HG02840 (cell line): ENCODE results near the gene ATP11A.

ENCODE experiments used
- ATAC-seq: cut with Tn5 transposase; IDR thresholded peaks from one replicate; pipeline ENCODE4 v1.9.1; 2021; ENCODE audit warnings: mild to moderate bottlenecking, moderate library complexity, moderate number of reproducible peaks; ENCODE audit not compliant: unreplicated experiment, low FRiP score

The ATP11A gene

DNA sequence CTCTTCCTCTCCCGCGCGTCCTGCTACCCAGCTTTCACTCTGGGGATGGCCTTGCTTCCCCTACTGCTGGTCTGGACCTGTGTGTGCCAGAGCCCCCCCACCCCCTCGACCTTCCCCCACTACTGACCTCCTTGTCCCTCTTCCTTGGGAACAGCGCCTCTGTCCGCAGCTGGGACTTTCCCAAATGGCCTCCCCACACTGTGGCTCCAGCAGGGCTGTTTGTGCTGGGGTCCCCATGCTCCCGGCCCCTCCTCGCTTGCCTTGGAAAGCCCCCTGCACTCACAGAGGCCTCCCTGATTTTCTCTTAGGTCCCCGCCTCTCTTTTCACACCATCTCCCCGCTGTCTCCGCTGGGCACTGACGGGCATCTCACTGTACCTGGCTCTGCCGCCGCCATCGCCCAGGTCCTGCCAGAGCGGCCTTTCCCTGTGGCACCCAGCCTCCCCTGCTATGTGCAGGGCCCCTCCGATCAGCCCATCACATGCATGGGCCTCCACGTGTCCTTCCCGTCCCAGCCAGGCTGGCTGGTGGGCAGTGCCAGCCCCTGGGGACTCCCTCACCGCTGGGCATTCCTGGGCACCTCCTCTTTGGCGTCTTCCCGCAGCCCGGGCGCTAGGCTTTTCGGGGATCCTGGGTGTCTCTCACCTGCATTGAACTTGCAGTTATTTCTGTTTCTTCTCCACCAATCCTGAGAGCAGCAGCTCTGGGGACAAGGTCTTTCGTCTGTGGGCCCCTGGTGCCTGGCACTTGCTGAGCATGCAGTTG is 118.7 kb downstream of the ATP11A start:
- no peak for ATAC-seq

DNA sequence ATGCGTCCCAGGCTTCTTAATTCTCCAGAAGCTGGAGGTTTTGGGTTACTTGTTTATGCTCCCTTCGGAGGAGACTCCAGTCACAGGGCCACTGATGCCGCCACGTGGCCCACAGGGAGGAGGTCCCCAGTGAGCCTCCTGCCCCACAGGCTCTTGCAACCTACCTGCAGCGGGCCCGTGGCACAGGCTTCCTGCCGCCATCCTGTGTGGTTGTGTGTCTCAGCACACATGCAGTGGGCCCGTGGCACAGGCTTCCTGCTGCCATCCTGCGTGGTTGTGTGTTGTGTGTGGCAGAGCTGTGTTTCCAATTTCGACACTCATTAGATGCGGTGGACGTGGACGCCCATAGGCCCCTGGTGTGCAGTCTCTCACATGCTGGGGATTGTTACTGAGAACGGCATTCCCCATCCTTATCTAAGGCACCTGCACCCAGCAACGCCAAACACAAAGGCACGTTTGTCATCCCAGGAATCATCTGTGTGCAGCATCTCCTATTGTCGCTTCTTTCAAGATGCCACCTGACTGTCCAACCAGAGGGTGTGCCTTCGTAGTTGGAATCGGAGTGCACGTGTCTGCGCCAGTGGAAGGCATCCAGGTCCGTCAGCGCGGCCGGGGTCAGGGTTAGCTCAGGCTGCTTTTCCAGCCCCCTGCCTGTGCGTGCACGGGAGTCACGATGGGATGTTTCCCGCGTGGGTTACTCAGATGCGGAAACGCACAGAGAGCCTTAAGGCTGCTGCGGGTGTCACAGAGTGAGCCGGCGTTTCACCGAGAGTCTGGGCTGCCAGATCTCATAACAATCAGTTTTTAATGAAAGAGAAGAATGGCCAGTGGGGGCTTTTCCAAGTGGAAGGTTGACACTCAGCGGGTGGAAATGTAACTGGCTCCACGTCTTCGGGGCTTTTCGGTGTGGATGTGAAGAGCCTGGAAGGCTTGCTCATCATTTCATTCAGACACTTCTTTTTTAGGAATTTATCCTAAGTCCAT is 119.8 kb downstream of the ATP11A start:
- no peak for ATAC-seq

- ATAC-seq, result no peak
Measured at GRCh38 chr13:112810608-112811007, 120.8 kb downstream of the ATP11A start.

DNA sequence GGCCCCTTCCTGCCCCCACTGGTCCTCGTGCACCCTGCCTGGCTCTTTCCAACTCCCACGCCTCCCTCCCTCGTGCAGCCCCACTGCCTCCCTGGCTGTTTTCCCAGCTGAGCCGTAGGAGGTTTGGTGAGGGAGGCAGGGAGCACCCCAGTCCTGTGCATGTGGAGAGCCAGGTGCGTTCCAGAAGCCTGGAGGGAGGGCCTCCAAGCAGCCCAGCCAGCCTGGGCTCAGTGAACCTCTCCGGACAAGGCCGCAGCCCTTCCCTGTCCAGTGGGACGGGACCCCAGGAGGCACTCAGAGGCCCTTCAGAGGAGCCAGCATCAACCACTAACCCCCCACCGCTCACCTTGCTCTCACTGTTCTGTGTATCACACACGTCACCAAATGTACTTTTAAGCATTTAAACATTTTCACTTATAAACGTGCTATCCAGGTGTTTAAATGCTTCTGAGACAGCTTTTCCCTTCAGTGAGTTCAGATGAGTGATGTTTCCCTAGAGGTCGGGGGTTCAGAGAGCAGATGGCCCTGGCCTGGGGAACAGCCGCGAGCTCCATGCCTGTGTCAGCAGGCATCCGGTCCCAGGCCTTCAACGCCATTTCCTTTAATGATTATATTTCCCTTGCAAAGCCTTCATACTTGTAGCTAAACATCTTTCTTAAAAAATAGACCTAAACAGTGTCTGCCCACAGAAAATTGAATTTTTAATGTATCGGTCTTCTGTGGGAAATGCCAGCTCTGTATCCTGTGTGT is 122.6 kb downstream of the ATP11A start:
- ATAC-seq, result no peak

GRCh38 chr13:112813552-112813951 is 123.7 kb downstream of the ATP11A start:
- ATAC-seq, result no peak

DNA sequence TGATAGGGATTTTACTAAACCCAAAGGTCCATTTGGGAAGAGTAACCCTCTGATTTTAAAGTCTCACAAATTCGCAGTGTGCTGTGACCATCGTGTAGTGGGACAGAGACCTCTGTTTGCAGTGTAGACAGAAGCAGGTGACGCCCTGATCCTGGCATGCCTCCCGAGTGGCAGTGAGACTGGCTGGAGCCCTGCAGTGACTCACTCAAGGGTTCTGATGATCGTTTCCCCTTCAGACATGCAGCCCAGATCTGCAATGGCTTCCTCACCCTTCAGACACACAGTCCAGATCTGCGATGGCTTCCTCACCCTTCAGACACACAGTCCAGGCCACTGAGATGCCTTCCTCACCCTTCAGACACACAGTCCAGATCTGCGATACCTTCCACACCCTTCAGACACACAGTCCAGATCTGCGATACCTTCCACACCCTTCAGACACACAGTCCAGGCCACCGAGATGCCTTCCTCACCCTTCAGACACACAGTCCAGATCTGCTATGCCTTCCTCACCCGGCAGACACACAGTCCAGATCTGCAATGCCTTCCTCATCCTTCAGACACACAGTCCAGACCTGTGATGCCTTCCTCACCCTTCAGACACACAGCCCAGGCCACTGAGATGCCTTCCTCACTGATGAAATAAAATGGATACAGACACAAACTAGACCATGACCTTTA is 125.2 kb downstream of the ATP11A start:
- no peak for ATAC-seq

DNA sequence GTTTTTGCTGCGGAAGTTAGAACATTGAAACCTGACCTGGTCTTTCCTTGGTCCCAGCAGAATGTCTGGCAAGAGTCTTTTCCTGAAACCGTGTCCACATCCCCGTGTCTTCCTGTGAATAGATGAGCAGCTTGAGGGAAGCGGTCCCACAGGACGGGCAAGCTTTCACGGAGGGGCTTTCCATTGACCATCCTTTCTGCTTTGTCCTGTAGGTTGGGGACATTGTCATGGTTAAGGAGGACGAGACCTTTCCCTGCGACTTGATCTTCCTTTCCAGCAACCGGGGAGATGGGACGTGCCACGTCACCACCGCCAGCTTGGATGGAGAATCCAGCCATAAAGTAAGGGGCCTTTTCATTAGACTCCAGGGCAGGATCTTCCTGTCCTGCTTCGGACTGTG is 126.0 kb downstream of the ATP11A start:
- no peak for ATAC-seq

DNA sequence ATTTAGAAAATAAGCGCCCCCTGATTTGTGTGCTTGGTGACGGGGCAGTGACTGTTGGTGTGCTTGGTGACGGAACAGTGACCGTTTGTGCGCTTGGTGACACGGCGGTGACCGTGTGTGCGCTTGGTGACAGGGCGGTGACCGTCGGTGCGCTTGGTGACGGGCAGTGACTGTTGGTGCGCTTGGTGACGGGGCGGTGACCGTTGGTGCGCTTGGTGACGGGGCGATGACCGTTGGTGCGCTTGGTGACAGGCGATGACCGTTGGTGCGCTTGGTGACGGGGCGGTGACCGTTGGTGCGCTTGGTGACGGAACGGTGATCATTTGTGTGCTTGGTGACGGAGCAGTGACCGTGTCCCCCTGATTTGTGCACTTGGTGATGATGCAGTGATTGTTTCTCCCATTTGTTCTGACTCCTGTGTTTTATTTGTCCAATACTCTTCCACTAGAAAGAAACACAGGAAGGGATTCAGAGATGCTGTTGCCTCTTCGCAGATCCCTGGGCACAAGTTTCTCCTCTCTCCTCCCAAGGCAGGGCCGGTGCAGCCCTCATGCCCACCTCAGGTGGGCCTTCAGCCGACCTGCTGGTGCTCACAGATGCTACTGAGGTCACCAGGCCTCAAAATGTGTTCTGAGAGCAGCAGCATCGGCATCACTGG is 128.3 kb downstream of the ATP11A start:
- ATAC-seq, result no peak

GRCh38 chr13:112818698-112819045 is 128.8 kb downstream of the ATP11A start:
- ATAC-seq, result no peak

GRCh38 chr13:112819111-112819510 is 129.3 kb downstream of the ATP11A start:
- ATAC-seq, result no peak

DNA sequence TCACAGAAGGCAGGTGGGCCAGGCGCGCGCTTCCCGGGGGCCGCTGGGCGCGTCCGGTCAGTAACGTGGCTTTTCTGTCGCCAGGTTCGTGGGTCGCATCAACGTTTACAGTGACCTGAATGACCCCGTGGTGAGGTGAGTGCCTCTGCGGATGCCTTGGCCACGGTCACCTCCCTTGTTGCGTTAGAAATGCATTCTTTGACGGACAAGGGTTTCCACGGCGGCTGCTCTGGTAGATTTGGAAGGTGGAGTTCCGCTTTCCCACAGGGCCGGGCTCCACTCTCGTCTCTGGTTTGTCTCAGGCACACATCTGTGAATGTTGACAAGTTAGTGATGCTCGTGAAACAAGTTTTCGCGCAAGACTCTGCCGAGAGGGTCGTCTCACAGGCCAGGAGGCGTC is 130.0 kb downstream of the ATP11A start:
- no peak for ATAC-seq

GRCh38 chr13:112820318-112820717 is 130.5 kb downstream of the ATP11A start:
- ATAC-seq, result no peak

DNA sequence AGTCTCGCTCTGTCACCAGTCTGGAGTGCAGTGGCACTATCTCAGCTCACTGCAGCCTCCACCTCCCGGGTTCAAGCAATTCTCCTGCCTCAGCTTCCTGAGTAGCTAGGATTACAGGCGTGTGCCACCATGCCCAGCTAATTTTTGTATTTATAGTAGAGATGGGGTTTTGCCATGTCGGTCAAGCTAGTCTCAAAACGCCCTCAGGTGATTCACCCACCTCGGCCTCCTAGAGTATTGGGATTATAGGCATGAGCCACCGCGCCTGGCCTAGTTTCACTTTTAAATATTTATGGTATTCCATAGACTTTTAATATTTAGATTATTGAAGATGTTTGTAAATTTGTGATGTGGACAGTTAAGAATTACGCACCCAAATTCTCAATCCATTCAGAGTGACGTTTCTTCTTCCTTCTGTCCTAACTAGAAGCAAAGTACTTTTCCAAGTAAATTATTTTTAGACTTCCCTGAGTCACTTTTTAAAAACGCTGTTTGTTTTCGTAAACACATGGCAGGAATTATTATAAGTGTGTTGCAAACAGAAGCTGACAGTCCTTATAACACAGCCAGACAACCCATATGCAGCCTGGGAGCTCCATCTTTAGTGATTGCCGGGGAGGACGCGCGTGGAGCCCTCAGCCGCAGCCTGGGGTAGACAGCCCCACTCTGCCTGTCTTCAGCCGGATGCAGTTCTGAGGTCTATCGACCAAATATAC is 131.7 kb downstream of the ATP11A start:
- ATAC-seq, result no peak

- ATAC-seq, result no peak
Measured at GRCh38 chr13:112822851-112823250, 133.0 kb downstream of the ATP11A start.

DNA sequence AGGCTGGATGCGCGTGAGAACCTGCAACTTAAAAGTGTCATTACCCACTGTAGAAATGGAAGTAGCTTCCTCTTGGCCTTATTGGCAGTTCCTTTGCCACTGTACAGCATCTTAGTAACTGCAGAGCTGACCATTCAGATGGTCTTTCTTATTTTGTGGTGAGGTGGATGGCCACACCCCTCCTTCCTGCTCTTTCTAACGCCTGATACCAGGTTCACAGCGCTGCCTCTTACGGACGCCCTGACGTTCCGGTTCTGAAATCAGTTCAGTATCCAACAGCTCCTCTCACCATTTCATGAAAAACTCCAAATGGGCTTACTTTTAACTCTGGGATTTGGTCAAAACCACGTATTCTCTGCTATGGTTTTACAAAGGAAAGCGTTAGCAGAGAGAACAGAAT is 134.6 kb downstream of the ATP11A start:
- no peak for ATAC-seq

- ATAC-seq, result no peak
Measured at GRCh38 chr13:112825071-112825470, 135.2 kb downstream of the ATP11A start.

- no peak for ATAC-seq
Measured at GRCh38 chr13:112825875-112826274, 136.0 kb downstream of the ATP11A start.

- ATAC-seq, result no peak
Measured at GRCh38 chr13:112826565-112826964, 136.7 kb downstream of the ATP11A start.

GRCh38 chr13:112828082-112828699 is 138.4 kb downstream of the ATP11A start:
- ATAC-seq, result no peak
